K562 (cell line): ENCODE results near the gene SLC1A2. TPM values are rescaled to one million over a fixed set of nuclear protein-coding genes. Genes with fewer than 3 reads are reported as not detected.

Experiments
- ATAC-seq: fragments of 200-7000 bp; cut with Tn5 transposase; 3 replicates; pipeline ENCODE4 v1.9.1; 2020; ENCODE audit warnings: moderate library complexity
- BruUV-seq: library from RNA; stranded (reverse); fragments of 400-500 nt; replicated peaks from 2 replicates; lab custom pipeline; 2021; lab: Mats Ljungman, UMichigan
- CTCF ChIA-PET: fragments of 300-600 bp; formaldehyde crosslinking; extraction: SDS; loops from one replicate; lab custom pipeline; 2021; ENCODE audit warnings: low intra/inter-chr PET ratio; lab: Yijun Ruan, JAX
- POLR2A ChIA-PET: fragments of 300-600, 350-650 bp; sonication (Branson Sonifier 250); formaldehyde crosslinking; extraction: SDS; loops from one replicate; lab custom pipeline; 2021; ENCODE audit warnings: antibody characterized with exemption, inconsistent platforms; lab: Yijun Ruan, JAX
- DNase-seq, 4 experiments: peaks; one replicate each; pipeline versions ENCODE4 v3.0.0 to v3.0.0-alpha.2; 2011 to 2018; ENCODE audit warnings: low spot score in 3 of 4, mixed read lengths in 3 of 4; ENCODE audit errors: extremely low read depth in 1 of 4
- FAIRE-seq: peaks from 2 replicates; lab custom pipeline; 2011; peaks lifted over from hg19 to GRCh38; lab: Jason Lieb, UNC
- H2AFZ ChIP-seq: 2 replicates; pipeline ENCODE4 v1.6.0; 2011; ENCODE audit warnings: low read depth, low read length, control low read depth, inconsistent platforms
- H3K27ac ChIP-seq: fragments of 200-600 bp; 3 replicates; pipeline ENCODE4 v1.8.0; 2011; ENCODE audit warnings: low read depth, mild to moderate bottlenecking, control low read depth, inconsistent platforms, low read length, moderate library complexity, mixed read lengths; ENCODE audit errors: extremely low read depth
- H3K27me3 ChIP-seq, 2 experiments: fragments of 300-600 bp in 1 of 2; 2 replicates in 1 of 2; 3 replicates in 1 of 2; pipeline versions ENCODE4 v1.6.0 to v1.8.0; 2011; ENCODE audit warnings: inconsistent platforms in 2 of 2, low read length in 2 of 2, mild to moderate bottlenecking in 1 of 2, mixed read lengths in 1 of 2, moderate library complexity in 1 of 2; ENCODE audit not compliant: control insufficient read depth in 2 of 2, insufficient read depth in 2 of 2
- H3K36me3 ChIP-seq: fragments of 300-600 bp; 3 replicates; pipeline ENCODE4 v1.8.0; 2011; ENCODE audit warnings: mild to moderate bottlenecking, low read length, inconsistent platforms; ENCODE audit not compliant: control insufficient read depth, insufficient read depth
- H3K4me1 ChIP-seq, 2 experiments: fragments of 200-600 bp in 1 of 2; replicated peaks in 1 of 2; 2 replicates in 1 of 2; 3 replicates in 1 of 2; pipeline versions ENCODE4 v1.5.1 to v1.8.0; 2011; ENCODE audit warnings: inconsistent platforms in 2 of 2, low read length in 2 of 2, mild to moderate bottlenecking in 1 of 2, mixed read lengths in 1 of 2, moderate library complexity in 1 of 2; ENCODE audit not compliant: control insufficient read depth in 2 of 2, insufficient read depth in 2 of 2
- H3K4me2 ChIP-seq: 2 replicates; pipeline ENCODE4 v1.6.1; 2011; ENCODE audit warnings: low read length, control low read depth, inconsistent platforms, mixed read lengths; ENCODE audit not compliant: insufficient read depth
- H3K4me3 ChIP-seq: fragments of 200-600 bp; sonication (generic), shearing (Covaris generic); 2 replicates; pipeline ENCODE4 v1.5.1; 2016; ENCODE audit warnings: control low read depth, inconsistent platforms
- H3K79me2 ChIP-seq: fragments of 200-600 bp; 3 replicates; pipeline ENCODE4 v1.8.0; 2011; ENCODE audit warnings: low read length, inconsistent platforms; ENCODE audit not compliant: control insufficient read depth, insufficient read depth
- H3K9ac ChIP-seq, 2 experiments: 2 replicates each; pipeline versions ENCODE4 v1.6.0 to v1.6.1; 2011; ENCODE audit warnings: low read depth in 2 of 2, low read length in 2 of 2, control low read depth in 1 of 2, inconsistent platforms in 1 of 2, mild to moderate bottlenecking in 1 of 2, mixed read lengths in 1 of 2; ENCODE audit not compliant: insufficient read depth in 1 of 2
- H3K9me1 ChIP-seq: one replicate; pipeline ENCODE4 v1.6.0; 2011; ENCODE audit warnings: inconsistent platforms, mild to moderate bottlenecking, low read length, moderate library complexity; ENCODE audit not compliant: control insufficient read depth, insufficient read depth
- H3K9me3 ChIP-seq: replicated peaks from 2 replicates; pipeline ENCODE4 v1.5.1; 2011; ENCODE audit warnings: low read depth, low read length, inconsistent platforms; ENCODE audit not compliant: control insufficient read depth, insufficient read depth
- H4K20me1 ChIP-seq: replicated peaks from 2 replicates; pipeline ENCODE4 v1.6.1; 2011; ENCODE audit warnings: low read length, inconsistent platforms, mixed read lengths; ENCODE audit not compliant: control insufficient read depth, insufficient read depth
- NFIC ChIP-seq: fragments of 450-650 bp; IDR thresholded peaks from 2 replicates; pipeline ENCODE4 v1.6.1; 2017; ENCODE audit warnings: mild to moderate bottlenecking, inconsistent platforms
- POU5F1 ChIP-seq: fragments of 150-350 bp; IDR thresholded peaks from 2 replicates; pipeline ENCODE4 v1.6.1; 2014; ENCODE audit warnings: borderline replicate concordance, low read length, low read depth, mild to moderate bottlenecking; ENCODE audit not compliant: partially characterized antibody
- RFX7 ChIP-seq: fragments of 250-450 bp; sonication (Bioruptor Pico); IDR thresholded peaks from 2 replicates; pipeline ENCODE4 v1.5.1; 2021; ENCODE audit warnings: mild to moderate bottlenecking
- SNRNP70 ChIP-seq: fragments of 200-400 bp; formaldehyde crosslinking; optimal IDR thresholded peaks from 2 replicates; pipeline ENCODE3; 2017; ENCODE audit warnings: low read depth, low read length
- THAP12 ChIP-seq: fragments of 250-450 bp; sonication (Bioruptor Pico); IDR thresholded peaks from 2 replicates; pipeline ENCODE4 v1.9.0; 2021; ENCODE audit warnings: mild to moderate bottlenecking, inconsistent platforms
- ZBTB17 ChIP-seq: fragments of 450-650 bp; formaldehyde crosslinking; IDR thresholded peaks from 2 replicates; pipeline ENCODE4 v1.4.0; 2020; ENCODE audit warnings: mild to moderate bottlenecking
- ZNF668 ChIP-seq: fragments of 250-450 bp; sonication (Bioruptor Pico); IDR thresholded peaks from 2 replicates; pipeline ENCODE4 v1.8.0; 2022; ENCODE audit warnings: mild to moderate bottlenecking, inconsistent platforms
- ZNF79 ChIP-seq: fragments of 250-450 bp; sonication (Bioruptor Pico); IDR thresholded peaks from 2 replicates; pipeline ENCODE4 v1.4.0; 2020; ENCODE audit warnings: low read depth, mild to moderate bottlenecking, moderate library complexity
- in situ Hi-C: fragments of 300-500 bp; cut with MboI; formaldehyde crosslinking; loops from 4 replicates; pipeline ENCODE4 v1.15.0; 2018; ENCODE audit warnings: inconsistent platforms, mixed read lengths
- intact Hi-C: fragments of 100-400 bp; cut with micrococcal nuclease; formaldehyde crosslinking; loops from 2 replicates; pipeline ENCODE4 v1.14.2; 2022
- polyA plus RNA-seq, 8 experiments: library from polyadenylated mRNA; depleted of rRNA in 4 of 8; stranded (reverse) in 5 of 8; unstranded in 3 of 8; fragments of >200 nt; fragmentation: Nextera tagmentation in 2 of 8; fragmentation: Illumina TruSeq in 1 of 8; extraction: Ambion mirVana in 2 of 8; extraction: Trizol in 1 of 8; gene quantifications; 2 replicates each; pipeline versions ENCODE4 v1.2.1 to v1.2.3, GENCODE V29; 2011 to 2014; ENCODE audit warnings: inconsistent platforms in 1 of 8, missing spikeins in 1 of 8
- total RNA-seq, 7 experiments: library from RNA; depleted of rRNA in 6 of 7; stranded (reverse); fragments of >200 nt in 6 of 7; fragmentation: Illumina TruSeq in 2 of 7; extraction: Trizol in 2 of 7; gene quantifications; 2 replicates each; pipeline versions ENCODE4 v1.2.1 to v1.2.3, GENCODE V29; 2011 to 2021; ENCODE audit warnings: low replicate concordance in 1 of 7

SLC1A2 gene
- total and polyA plus RNA-seq, 9 of the 15 experiments (the other 6 are each of a cell fraction or from before 2014, with no cell fraction given): 0.03 to 0.07 (median 0.04) TPM; not detected in 5

DNA sequence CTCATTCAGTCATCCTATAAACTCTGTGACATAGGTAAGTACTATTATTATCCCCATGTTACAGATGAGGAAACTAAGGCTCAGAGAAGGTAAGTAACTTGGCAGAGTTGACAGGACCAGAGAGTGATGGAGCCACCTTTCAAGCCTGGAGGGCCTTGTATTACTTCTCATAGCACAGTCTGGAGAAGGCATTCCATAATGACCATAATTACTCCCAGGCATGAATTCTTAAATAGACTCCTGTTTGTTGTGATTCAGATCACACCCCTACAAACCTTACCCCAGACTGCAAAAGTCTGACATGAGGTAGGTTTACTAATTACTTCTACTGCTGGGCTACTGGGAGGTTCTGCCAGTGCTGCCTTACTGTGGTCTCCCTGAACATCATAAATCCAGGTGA is 203.4 kb downstream of the SLC1A2 start:
- ATAC-seq: no peak
- Histone ChIP-seq H3K9me1 (no peaks in the 10 kb centered on the region), H3K79me2 (no peaks in the 10 kb centered on the region), H3K9me3 (no peaks in the 10 kb centered on the region), H2AFZ (no peak overlapping the region), H3K36me3 (no peaks in the 10 kb centered on the region), H3K9ac (no peak overlapping the region), H3K4me2 (no peak overlapping the region), H3K27ac (no peak overlapping the region), H3K27me3 (peaks cover 2 to 6% of the 10 kb centered on the region in 2 experiments; a peak in 2 of 5 replicates), H3K4me1 (no peaks in the 10 kb centered on the region), H3K4me3 (no peak overlapping the region), H4K20me1 (no peaks in the 10 kb centered on the region; the same call in 1 of the 2 replicates)
- TF ChIP-seq SNRNP70 (no peak), THAP12 (CRISPR knock-in tag) (no peak), ZBTB17 (CRISPR knock-in tag) (no peak), NFIC (no peak), RFX7 (CRISPR knock-in tag) (no peak), POU5F1 (no peak), ZNF79 (CRISPR knock-in tag) (no peak), ZNF668 (CRISPR knock-in tag) (no peak)
- POLR2A ChIA-PET: no interaction called here
- BruUV-seq: no TSS peak
- DNase-seq: no peak
- CTCF ChIA-PET: no interaction called here
- FAIRE-seq: no peak
- intact Hi-C loops: no loop called here
- in situ Hi-C loops: no loop called here
